Coronary artery (tissue), 2 donors: Measurements from ENCODE around the gene DTNA.

Experiments used
- DNase-seq: peaks from one replicate; pipeline ENCODE4 v3.0.0-alpha.2; 2017; ENCODE audit warnings: low spot score
- H3K27ac ChIP-seq, 2 donors: fragments of 200-600 bp; sonication (generic); one replicate each; pipeline ENCODE4 v1.5.1; 2016 to 2019
- H3K4me3 ChIP-seq: fragments of 200-600 bp; sonication (generic); 2 replicates; pipeline ENCODE4 v1.5.1; 2016; ENCODE audit warnings: mild to moderate bottlenecking, moderate library complexity
- CTCF ChIP-seq: fragments of 200-600 bp; sonication (generic); IDR thresholded peaks from one replicate; pipeline ENCODE4 v1.5.1; 2019; ENCODE audit warnings: antibody characterized with exemption

DTNA gene

DNA sequence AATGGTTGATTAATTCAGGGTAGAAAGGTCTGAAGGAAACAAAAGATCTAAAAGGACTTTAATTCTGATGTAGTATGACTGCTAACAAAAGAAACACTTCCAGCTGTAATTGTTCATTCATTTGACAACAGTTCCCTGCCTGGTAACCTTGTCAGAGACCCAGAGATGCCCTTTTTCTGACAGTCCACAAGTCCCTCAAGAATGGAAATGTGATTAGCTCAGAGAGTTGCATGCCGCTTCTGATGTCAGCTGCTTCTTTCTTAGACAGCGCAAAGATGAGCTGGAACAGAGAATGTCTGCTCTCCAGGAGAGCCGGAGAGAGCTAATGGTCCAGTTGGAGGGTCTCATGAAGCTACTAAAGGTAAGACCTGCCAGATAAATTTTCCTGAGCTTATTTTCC lies 153.6 kb downstream of the DTNA start:
- TF ChIP-seq CTCF: no peak
- no peak for DNase-seq
- H3K4me3 ChIP-seq: no peak overlapping the region
- H3K27ac ChIP-seq: no peak overlapping the region

DNA sequence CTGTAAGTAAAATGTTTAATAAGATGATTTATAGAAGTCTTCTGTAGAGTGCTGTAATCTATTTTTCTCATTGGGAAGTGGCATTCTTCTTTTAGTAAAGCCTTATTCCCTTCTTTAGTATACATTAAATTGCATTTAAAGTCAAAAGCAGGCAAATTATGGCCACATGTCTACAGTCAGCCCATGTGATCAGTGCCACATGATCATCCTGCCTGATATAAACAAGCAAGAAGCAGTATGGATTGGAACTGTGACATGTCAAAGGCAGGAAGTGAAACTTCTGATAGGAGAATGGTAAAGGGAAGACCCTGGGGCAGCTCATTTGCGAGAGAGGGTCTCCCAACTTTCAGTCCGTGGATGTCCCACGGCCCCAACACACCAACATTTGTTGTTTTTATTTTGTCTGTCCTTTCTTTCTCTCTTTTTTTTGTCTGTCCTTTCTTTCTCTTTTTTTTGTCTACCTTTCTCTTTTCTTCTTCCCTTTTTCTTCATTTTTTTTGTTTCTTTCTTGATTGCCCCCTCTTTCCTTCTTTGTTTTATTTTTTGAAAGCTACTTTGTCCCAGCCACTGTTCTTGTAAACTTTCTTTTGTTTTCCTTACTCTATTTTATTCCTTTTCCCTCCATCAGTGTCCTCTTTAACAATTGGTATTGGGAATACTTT lies 154.9 kb downstream of the DTNA start:
- TF ChIP-seq CTCF: no peak
- no peak overlapping the region for H3K27ac ChIP-seq
- no peak for DNase-seq
- H3K4me3 ChIP-seq: no peak overlapping the region

DNA sequence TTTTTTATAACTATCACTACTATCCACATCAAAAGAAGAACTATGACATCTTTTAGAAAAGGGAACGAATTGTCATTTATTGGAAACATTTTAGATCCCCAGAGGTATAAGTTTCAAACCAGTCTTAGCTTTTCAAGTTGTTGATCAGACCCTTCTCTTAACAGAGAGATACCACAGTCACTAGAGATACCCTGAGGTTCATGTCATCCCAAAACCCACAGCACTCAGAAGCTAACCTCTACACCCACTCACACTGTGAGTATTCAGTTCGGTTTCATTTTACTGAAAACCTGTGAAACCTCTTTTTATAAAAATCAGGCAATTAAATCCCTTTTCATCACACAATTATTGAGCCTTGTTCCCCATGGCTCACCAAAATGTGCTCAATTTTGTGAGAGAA lies 156.2 kb downstream of the DTNA start:
- DNase-seq: no peak
- Histone ChIP-seq H3K27ac (peak overlapping the region; percentile 33 to 73), H3K4me3 (no peak overlapping the region)
- TF ChIP-seq CTCF: no peak

GRCh38 chr18:34866739-34867138 lies 156.6 kb downstream of the DTNA start:
- peak; percentile 49 for TF ChIP-seq CTCF
- Histone ChIP-seq H3K27ac (peak overlapping the region; percentile 73 to 89), H3K4me3 (no peak overlapping the region)
- no peak for DNase-seq

DNA sequence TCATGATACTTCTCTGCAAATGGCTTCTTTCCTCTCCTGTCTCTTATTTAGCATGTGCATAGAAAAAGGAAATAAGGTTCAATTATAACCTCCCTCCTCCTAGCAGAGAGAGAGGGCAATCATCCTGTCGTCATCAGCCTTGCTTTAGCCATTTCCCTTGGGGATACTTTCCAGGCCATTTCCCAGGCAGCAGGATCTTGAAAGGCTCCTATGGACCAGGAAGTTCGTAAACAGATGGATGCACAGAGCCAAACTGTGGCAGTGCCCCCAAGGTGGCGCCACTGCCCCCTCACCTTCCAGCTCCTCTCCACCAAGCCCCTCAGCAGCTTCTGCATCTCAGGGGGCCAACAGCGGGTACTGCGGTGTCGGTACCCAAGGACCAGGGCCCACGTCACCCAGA lies 157.4 kb downstream of the DTNA start:
- no peak for DNase-seq
- peak overlapping the region; percentile 36 for H3K4me3 ChIP-seq
- H3K27ac ChIP-seq: peak overlapping the region; percentile 73 to 89
- no peak for TF ChIP-seq CTCF

GRCh38 chr18:34870555-34871310 lies 160.6 kb downstream of the DTNA start:
- TF ChIP-seq CTCF: no peak
- Histone ChIP-seq H3K27ac (no peak overlapping the region), H3K4me3 (no peak overlapping the region)
- DNase-seq: no peak

GRCh38 chr18:34871435-34871834 lies 161.3 kb downstream of the DTNA start:
- peak overlapping the region in 1 of 2 donors; percentile 10 for H3K27ac ChIP-seq
- DNase-seq: no peak
- TF ChIP-seq CTCF: no peak
- H3K4me3 ChIP-seq: no peak overlapping the region
